T47D (cell line): Measurements from ENCODE around the gene MICU1.

Experiments
- DNase-seq, 2 experiments: peaks; one replicate each; pipeline versions ENCODE4 v3.0.0 to v3.0.0-alpha.2; 2011 to 2012; ENCODE audit warnings: low read depth in 1 of 2, low spot score in 1 of 2
- JUND ChIP-seq: IDR thresholded peaks from 2 replicates; pipeline ENCODE4 v1.6.1; 2012; ENCODE audit warnings: low read depth
- in situ Hi-C: cut with HindIII; loops from 2 replicates; pipeline ENCODE4 v1.10.0; 2016; ENCODE audit warnings: low sequenced_read_pairs, low pct_unique_long_range_greater_than_20kb

The MICU1 gene

GRCh38 chr10:72505435-72505834, 120.4 kb downstream of the MICU1 start:
- no peak for TF ChIP-seq JUND
- in situ Hi-C loops = no loop called here
- DNase-seq = no peak

- DNase-seq = no peak
- in situ Hi-C loops = no loop called here
- no peak for TF ChIP-seq JUND
These were observed 122.0 kb downstream of the MICU1 start for GRCh38 chr10:72503694-72504438.

- in situ Hi-C loops = no loop called here
- no peak for TF ChIP-seq JUND
- DNase-seq = no peak
These were observed 122.6 kb downstream of the MICU1 start for GRCh38 chr10:72503241-72503640.

GRCh38 chr10:72502581-72502980, 123.3 kb downstream of the MICU1 start:
- TF ChIP-seq JUND = no peak
- in situ Hi-C loops = no loop called here
- DNase-seq = no peak

GRCh38 chr10:72499701-72500100, 126.2 kb downstream of the MICU1 start:
- no peak for DNase-seq
- TF ChIP-seq JUND = no peak
- in situ Hi-C loops = no loop called here

- TF ChIP-seq JUND = no peak
- in situ Hi-C loops = no loop called here
- no peak for DNase-seq
These were observed 134.9 kb downstream of the MICU1 start for GRCh38 chr10:72490951-72491350.

- in situ Hi-C loops = no loop called here
- no peak for TF ChIP-seq JUND
- DNase-seq = no peak
These were observed 138.4 kb downstream of the MICU1 start for GRCh38 chr10:72487521-72487920.

- in situ Hi-C loops = no loop called here
- no peak for TF ChIP-seq JUND
- DNase-seq = no peak
These were observed 138.8 kb downstream of the MICU1 start for GRCh38 chr10:72487116-72487515.

GRCh38 chr10:72485701-72486100, 140.2 kb downstream of the MICU1 start:
- in situ Hi-C loops = no loop called here
- no peak for TF ChIP-seq JUND
- DNase-seq = no peak

- DNase-seq = no peak
- no peak for TF ChIP-seq JUND
- in situ Hi-C loops = no loop called here
These were observed 141.4 kb downstream of the MICU1 start for GRCh38 chr10:72484521-72484920.

- in situ Hi-C loops = no loop called here
- no peak for DNase-seq
- TF ChIP-seq JUND = no peak
These were observed 142.4 kb downstream of the MICU1 start for GRCh38 chr10:72483471-72483870.

- in situ Hi-C loops = no loop called here
- no peak for TF ChIP-seq JUND
- DNase-seq = no peak
These were observed 145.0 kb downstream of the MICU1 start for GRCh38 chr10:72480861-72481260.

GRCh38 chr10:72477463-72477862, 148.4 kb downstream of the MICU1 start:
- no peak for TF ChIP-seq JUND
- no peak for DNase-seq
- in situ Hi-C loops = no loop called here

GRCh38 chr10:72472306-72472705, 153.6 kb downstream of the MICU1 start:
- no peak for TF ChIP-seq JUND
- in situ Hi-C loops = no loop called here
- no peak for DNase-seq
